Effector memory CD4-positive, alpha-beta T cell (primary cell): ENCODE data around the gene SLC9B1.
A peak's percentile ranks its signal among the peaks of the same experiment; 100 is the strongest.
"Not testable (repeated sequence)": the region's sequence is repeated elsewhere in the genome, so short reads cannot be mapped to it uniquely, and the experiment has no call there.

Source experiments
- DNase-seq, 3 donors: peaks; one replicate each; pipeline ENCODE4 v3.0.0-alpha.2; 2020
- H3K27ac ChIP-seq: 2 replicates; pipeline ENCODE4 v1.7.0; 2013; ENCODE audit warnings: mild to moderate bottlenecking, low read length, moderate library complexity; ENCODE audit not compliant: insufficient read depth, poor library complexity, severe bottlenecking
- H3K27me3 ChIP-seq: replicated peaks from 2 replicates; pipeline ENCODE4 v1.7.0; 2013; ENCODE audit warnings: mild to moderate bottlenecking, low read length; ENCODE audit not compliant: insufficient read depth, control insufficient read depth, poor library complexity, severe bottlenecking
- H3K36me3 ChIP-seq: 2 replicates; pipeline ENCODE4 v1.7.0; 2013; ENCODE audit warnings: mild to moderate bottlenecking, low read length, moderate library complexity; ENCODE audit not compliant: control insufficient read depth, insufficient read depth
- H3K4me1 ChIP-seq: 2 replicates; pipeline ENCODE4 v1.7.0; 2013; ENCODE audit warnings: low read length, mild to moderate bottlenecking; ENCODE audit not compliant: control insufficient read depth, insufficient read depth, poor library complexity, severe bottlenecking
- H3K4me3 ChIP-seq: 2 replicates; pipeline ENCODE4 v1.7.0; 2013; ENCODE audit warnings: low read length, low read depth, mild to moderate bottlenecking; ENCODE audit not compliant: insufficient read depth, poor library complexity, severe bottlenecking
- H3K9me3 ChIP-seq: 2 replicates; pipeline ENCODE4 v1.7.0; 2013; ENCODE audit warnings: mild to moderate bottlenecking, low read length, moderate library complexity; ENCODE audit not compliant: control insufficient read depth

SLC9B1 gene

DNA sequence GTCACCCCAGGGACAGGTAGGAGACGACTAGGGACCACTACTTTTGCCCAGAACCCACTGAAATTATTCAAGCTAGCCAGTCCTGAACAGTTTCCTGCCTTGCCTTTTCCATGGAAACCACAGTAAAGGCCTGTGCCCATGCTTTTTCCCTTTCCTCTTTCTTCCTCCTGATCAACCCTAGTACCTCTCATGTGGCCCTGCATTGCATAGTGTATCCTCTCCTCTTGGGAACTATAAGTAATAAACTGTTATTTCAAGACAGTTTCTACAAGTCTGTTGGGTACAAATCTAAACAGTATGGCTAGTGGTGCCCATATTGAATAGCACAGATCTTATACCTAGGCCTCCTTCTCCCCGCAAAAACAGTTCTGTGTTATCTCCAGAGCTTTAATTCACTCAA is 136.2 kb downstream of the SLC9B1 start:
- Histone ChIP-seq H3K9me3 (no peaks in the 10 kb centered on the region), H3K36me3 (no peaks in the 10 kb centered on the region), H3K4me1 (no peaks in the 10 kb centered on the region), H3K4me3 (no peak overlapping the region), H3K27me3 (no peaks in the 10 kb centered on the region), H3K27ac (no peak overlapping the region)
- DNase-seq, result no peak

GRCh38 chr4:102881343-102881742 is 138.2 kb downstream of the SLC9B1 start:
- no peaks in the 10 kb centered on the region for H3K4me1 ChIP-seq
- H3K4me3 ChIP-seq, result no peak overlapping the region
- no peaks in the 10 kb centered on the region for H3K36me3 ChIP-seq
- no peak overlapping the region for H3K27ac ChIP-seq
- H3K27me3 ChIP-seq, result no peaks in the 10 kb centered on the region
- DNase-seq, result no peak
- H3K9me3 ChIP-seq, result no peaks in the 10 kb centered on the region

DNA sequence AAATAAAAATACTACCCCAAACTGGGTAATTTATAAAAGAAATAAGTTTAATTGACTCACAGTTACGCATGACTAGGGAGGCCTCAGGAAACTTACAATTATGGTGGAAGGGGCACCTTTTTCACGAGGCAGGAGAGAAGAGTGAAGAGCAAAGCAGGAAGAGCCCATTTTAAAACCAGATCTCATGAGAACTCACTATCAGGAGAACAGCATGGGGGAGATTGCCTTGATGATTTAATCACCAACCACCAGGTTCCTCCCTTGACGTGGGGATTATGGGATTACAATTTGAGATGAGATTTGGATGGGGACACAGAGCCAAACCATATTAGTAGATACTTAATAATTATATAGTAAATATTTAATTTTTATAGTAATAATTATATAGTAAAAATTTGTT is 140.6 kb downstream of the SLC9B1 start:
- Histone ChIP-seq H3K4me1 (no peaks in the 10 kb centered on the region), H3K4me3 (no peak overlapping the region), H3K27me3 (no peaks in the 10 kb centered on the region), H3K9me3 (no peaks in the 10 kb centered on the region), H3K27ac (no peak overlapping the region), H3K36me3 (no peaks in the 10 kb centered on the region)
- no peak for DNase-seq

GRCh38 chr4:102878349-102878748 is 141.2 kb downstream of the SLC9B1 start:
- H3K4me3 ChIP-seq, H3K4me1 ChIP-seq, H3K36me3 ChIP-seq, DNase-seq, H3K27me3 ChIP-seq, H3K9me3 ChIP-seq, H3K27ac ChIP-seq: not testable (repeated sequence)

DNA sequence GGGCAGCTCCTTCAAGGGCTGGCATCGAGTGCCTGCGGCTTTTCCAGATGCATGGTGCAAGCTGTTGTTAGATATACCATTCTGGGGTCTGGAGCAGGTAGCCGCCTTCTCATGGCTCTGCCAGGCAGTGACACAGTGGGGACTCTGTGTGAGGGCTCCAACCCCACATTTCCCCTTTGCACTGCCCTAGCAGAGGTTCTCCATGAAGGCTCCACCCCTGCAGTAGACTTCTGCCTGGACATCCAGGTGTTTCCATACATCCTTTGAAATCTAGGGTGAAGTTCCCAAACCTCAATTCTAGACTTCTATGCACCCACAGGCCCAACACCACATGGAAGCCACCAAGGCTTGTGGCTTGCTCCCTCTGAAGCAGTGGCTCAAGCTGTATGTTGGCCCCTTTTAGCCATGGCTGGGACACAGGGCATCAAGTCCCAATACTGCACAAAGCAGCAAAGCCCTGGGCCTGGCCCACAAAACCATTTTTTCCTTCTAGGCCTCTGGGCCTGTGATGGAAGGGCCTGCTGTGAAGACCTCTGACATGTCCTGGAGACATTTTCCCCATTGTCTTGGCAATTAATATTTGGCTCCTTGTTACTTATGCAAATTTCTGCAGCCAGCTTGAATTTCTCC is 141.9 kb downstream of the SLC9B1 start:
- H3K27ac ChIP-seq, H3K27me3 ChIP-seq, H3K4me1 ChIP-seq, H3K9me3 ChIP-seq, H3K36me3 ChIP-seq, H3K4me3 ChIP-seq, DNase-seq: not testable (repeated sequence)

DNA sequence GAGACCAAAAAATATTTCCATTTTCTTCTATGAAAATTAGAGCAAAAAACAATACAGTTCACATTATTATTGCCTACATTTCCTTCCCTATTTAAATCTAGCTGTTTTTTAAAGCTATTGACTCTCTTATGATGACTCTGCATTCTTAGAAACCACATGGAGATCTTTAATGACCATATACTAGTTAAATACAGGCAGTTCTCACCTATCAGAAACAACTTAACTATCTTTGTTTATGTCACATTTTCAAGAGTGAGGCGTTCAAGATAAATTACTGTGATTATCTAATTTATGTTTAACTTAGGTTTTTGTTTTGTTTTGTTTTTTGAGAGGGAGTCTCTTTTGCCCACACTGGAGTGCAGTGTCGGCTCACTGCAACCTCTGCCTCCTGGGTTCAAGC is 147.7 kb downstream of the SLC9B1 start:
- Histone ChIP-seq H3K27ac (no peak overlapping the region), H3K4me1 (no peaks in the 10 kb centered on the region), H3K4me3 (no peak overlapping the region), H3K36me3 (no peaks in the 10 kb centered on the region), H3K9me3 (no peaks in the 10 kb centered on the region), H3K27me3 (no peaks in the 10 kb centered on the region)
- DNase-seq, result no peak

DNA sequence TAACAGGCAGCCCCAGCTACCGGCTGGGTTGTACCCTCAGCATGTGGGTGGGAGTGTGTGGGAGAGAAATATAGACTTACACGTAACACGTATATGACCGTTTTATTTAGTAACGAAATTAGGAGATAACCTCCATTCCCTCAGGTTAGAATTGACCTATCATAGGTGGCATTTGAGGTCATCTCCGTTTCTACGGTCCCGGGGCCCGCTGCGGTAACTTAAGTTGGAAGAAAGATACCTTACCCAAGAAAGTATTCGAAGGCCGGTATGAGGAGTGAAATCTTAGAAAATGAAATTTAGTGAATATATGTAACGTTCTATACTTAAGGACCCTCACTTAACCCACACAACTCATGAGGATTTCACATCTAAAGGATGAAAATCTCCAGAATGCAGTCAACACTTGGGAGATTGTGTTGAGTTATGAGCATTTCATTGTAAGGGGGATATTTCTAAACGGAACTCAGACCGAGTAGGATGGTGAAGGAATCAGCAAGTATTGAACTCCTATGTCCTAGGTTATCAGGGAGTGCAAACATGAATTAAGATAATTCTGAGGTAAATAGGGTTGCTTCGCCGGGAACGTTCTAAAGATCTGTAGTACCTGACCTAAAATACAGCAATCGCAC is 149.8 kb downstream of the SLC9B1 start:
- H3K9me3 ChIP-seq, result no peaks in the 10 kb centered on the region
- peak overlapping the region; percentile 64 for H3K4me3 ChIP-seq
- H3K4me1 ChIP-seq, result no peaks in the 10 kb centered on the region
- DNase-seq, result no peak
- peak overlapping the region; percentile 92 for H3K27ac ChIP-seq
- H3K36me3 ChIP-seq, result no peaks in the 10 kb centered on the region
- no peaks in the 10 kb centered on the region for H3K27me3 ChIP-seq

GRCh38 chr4:102868781-102869568 is 150.5 kb downstream of the SLC9B1 start, which contains the start of gene CISD2:
TSS of gene CISD2 (plus strand) at chr4:102868992. CDS start at chr4:102869085, 93 bp downstream.
- peak within 1 kb of the TSS; percentile 64 for H3K4me3 ChIP-seq
- H3K36me3 ChIP-seq, result no peaks in the 10 kb centered on the region
- no peaks in the 10 kb centered on the region for H3K4me1 ChIP-seq
- DNase-seq, result peak; percentile 80 to 87 (median 84)
- H3K9me3 ChIP-seq, result no peaks in the 10 kb centered on the region
- H3K27ac ChIP-seq, result peak within 1 kb of the TSS; percentile 92
- no peaks in the 10 kb centered on the region for H3K27me3 ChIP-seq

- no peaks in the 10 kb centered on the region for H3K27me3 ChIP-seq
- peak overlapping the region; percentile 64 for H3K4me3 ChIP-seq
- DNase-seq, result no peak
- peak overlapping the region; percentile 92 for H3K27ac ChIP-seq
- no peaks in the 10 kb centered on the region for H3K36me3 ChIP-seq
- no peaks in the 10 kb centered on the region for H3K4me1 ChIP-seq
- H3K9me3 ChIP-seq, result no peaks in the 10 kb centered on the region
Measured at GRCh38 chr4:102868153-102868780, 151.2 kb downstream of the SLC9B1 start.
